Measurements from ENCODE around the gene ALDH8A1. TPM values are rescaled to one million over a fixed set of nuclear protein-coding genes. Genes with fewer than 3 reads are reported as not detected.

ALDH8A1 gene
- total RNA-seq, 1 experiment from 2014 or later, result not detected

DNA sequence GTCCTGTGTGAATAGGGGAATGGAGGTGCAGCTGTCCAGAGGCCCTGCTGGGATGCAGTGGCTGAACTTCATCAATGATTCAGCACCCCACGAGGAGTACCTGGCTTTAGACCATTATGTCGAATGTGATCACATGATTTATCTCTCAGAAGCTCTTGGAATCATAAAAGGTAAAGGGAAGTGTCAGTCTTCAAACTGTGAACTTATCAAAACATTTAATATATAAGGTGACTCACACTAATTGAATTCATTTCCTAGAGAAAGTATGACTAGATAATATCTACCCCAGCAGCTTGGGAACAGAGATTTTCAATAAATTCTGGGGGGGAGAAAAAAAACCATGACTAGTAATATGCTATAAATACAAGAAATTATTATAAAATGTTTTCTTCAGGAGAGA lies 29.5 kb downstream of the ALDH8A1 start:
- no TSS peak for BruUV-seq (replicated peaks)
- ATAC-seq (no peak), DNase-seq (ENCODE audit: low read depth, low spot score) (no peak)
- no peaks in the 10 kb centered on the region for H3K36me3 ChIP-seq (ENCODE audit: control insufficient read depth, insufficient read depth, low read length)
- H3K27me3 ChIP-seq (ENCODE audit: control insufficient read depth, insufficient read depth, low read length), result no peaks in the 10 kb centered on the region
- no peaks in the 10 kb centered on the region for H3K4me1 ChIP-seq (ENCODE audit: control insufficient read depth, insufficient read depth, low read length)
- no peaks in the 10 kb centered on the region for H3K9me3 ChIP-seq (ENCODE audit: control insufficient read depth, insufficient read depth, low read depth, low read length)
- H3K4me3 ChIP-seq (ENCODE audit: low read depth in 2 of 2, low read length in 2 of 2), result no peak overlapping the region
- H3K27ac ChIP-seq (ENCODE audit: low read length), result no peak overlapping the region
- TF ChIP-seq TCF7L2 (IDR thresholded peaks at IDR 0.05; ENCODE audit: low read depth, low read length), result no peak
- no peak for TF ChIP-seq SIN3A (IDR thresholded peaks at IDR 0.05; ENCODE audit: borderline replicate concordance, insufficient read depth, low read depth, low read length)
- TF ChIP-seq, protein P1, sequence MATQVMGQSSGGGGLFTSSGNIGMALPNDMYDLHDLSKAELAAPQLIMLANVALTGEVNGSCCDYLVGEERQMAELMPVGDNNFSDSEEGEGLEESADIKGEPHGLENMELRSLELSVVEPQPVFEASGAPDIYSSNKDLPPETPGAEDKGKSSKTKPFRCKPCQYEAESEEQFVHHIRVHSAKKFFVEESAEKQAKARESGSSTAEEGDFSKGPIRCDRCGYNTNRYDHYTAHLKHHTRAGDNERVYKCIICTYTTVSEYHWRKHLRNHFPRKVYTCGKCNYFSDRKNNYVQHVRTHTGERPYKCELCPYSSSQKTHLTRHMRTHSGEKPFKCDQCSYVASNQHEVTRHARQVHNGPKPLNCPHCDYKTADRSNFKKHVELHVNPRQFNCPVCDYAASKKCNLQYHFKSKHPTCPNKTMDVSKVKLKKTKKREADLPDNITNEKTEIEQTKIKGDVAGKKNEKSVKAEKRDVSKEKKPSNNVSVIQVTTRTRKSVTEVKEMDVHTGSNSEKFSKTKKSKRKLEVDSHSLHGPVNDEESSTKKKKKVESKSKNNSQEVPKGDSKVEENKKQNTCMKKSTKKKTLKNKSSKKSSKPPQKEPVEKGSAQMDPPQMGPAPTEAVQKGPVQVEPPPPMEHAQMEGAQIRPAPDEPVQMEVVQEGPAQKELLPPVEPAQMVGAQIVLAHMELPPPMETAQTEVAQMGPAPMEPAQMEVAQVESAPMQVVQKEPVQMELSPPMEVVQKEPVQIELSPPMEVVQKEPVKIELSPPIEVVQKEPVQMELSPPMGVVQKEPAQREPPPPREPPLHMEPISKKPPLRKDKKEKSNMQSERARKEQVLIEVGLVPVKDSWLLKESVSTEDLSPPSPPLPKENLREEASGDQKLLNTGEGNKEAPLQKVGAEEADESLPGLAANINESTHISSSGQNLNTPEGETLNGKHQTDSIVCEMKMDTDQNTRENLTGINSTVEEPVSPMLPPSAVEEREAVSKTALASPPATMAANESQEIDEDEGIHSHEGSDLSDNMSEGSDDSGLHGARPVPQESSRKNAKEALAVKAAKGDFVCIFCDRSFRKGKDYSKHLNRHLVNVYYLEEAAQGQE (IDR thresholded peaks at IDR 0.05; ENCODE audit: insufficient read depth in 1 of 2, low read depth in 2 of 2, low read length in 1 of 2), result no peak
- in situ Hi-C loops (cut with HindIII; ENCODE audit: low pct_unique_long_range_greater_than_20kb, low sequenced_read_pairs) (no loop called here), intact Hi-C loops (cut with micrococcal nuclease; ENCODE audit: unreplicated experiment) (no loop called here)
- ChIA-PET POLR2A (no interaction called here), CTCF (no interaction called here)

DNA sequence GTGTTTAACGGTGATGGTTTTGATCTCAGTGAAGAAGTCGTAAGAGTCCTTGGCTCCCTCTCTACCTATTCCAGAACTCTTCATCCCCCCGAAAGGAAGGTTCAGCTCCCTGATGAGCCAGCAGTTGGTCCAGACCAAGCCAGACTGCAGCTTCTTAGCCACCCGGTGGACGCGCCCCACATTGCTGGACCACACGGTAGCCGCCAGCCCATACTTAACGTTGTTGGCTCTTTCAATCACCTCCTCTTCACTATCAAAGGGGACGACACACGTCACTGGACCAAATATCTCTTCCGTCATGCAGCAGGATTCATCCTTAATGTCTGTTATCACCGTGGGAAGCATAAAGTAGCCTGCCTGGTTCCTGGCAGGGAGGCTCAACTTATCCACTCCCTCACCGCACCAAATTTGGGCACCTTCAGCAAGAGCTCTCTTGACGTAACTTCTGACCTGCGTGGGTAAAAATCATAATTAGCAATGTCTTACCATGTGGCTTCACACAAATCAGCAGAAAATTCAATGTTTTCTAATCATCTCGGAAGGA lies 31.4 kb downstream of the ALDH8A1 start:
- H3K36me3 ChIP-seq (ENCODE audit: control insufficient read depth, insufficient read depth, low read length), result no peaks in the 10 kb centered on the region
- in situ Hi-C loops (cut with HindIII; ENCODE audit: low pct_unique_long_range_greater_than_20kb, low sequenced_read_pairs) (no loop called here), intact Hi-C loops (cut with micrococcal nuclease; ENCODE audit: unreplicated experiment) (no loop called here)
- H3K27me3 ChIP-seq (ENCODE audit: control insufficient read depth, insufficient read depth, low read length), result no peaks in the 10 kb centered on the region
- no peak for DNase-seq (ENCODE audit: low read depth, low spot score)
- ATAC-seq, result no peak
- H3K9me3 ChIP-seq (ENCODE audit: control insufficient read depth, insufficient read depth, low read depth, low read length), result no peaks in the 10 kb centered on the region
- CTCF ChIA-PET, result interaction anchor here (0.6 kb wide), 1 partner anchor 996 kb away, joined by 3 read pairs; no protein-coding TSS in a partner anchor
- no TSS peak for BruUV-seq (replicated peaks)
- no peak overlapping the region for H3K27ac ChIP-seq (ENCODE audit: low read length)
- TF ChIP-seq, protein P1 (IDR thresholded peaks at IDR 0.05; ENCODE audit: insufficient read depth in 1 of 2, low read depth in 2 of 2, low read length in 1 of 2), result no peak
- TF ChIP-seq SIN3A (IDR thresholded peaks at IDR 0.05; ENCODE audit: borderline replicate concordance, insufficient read depth, low read depth, low read length), result no peak
- TF ChIP-seq TCF7L2 (IDR thresholded peaks at IDR 0.05; ENCODE audit: low read depth, low read length), result no peak
- no peak for TF ChIP-seq POLR2AphosphoS5 (IDR thresholded peaks at IDR 0.05; ENCODE audit: low read depth, low read length)
- TF ChIP-seq, protein P2, sequence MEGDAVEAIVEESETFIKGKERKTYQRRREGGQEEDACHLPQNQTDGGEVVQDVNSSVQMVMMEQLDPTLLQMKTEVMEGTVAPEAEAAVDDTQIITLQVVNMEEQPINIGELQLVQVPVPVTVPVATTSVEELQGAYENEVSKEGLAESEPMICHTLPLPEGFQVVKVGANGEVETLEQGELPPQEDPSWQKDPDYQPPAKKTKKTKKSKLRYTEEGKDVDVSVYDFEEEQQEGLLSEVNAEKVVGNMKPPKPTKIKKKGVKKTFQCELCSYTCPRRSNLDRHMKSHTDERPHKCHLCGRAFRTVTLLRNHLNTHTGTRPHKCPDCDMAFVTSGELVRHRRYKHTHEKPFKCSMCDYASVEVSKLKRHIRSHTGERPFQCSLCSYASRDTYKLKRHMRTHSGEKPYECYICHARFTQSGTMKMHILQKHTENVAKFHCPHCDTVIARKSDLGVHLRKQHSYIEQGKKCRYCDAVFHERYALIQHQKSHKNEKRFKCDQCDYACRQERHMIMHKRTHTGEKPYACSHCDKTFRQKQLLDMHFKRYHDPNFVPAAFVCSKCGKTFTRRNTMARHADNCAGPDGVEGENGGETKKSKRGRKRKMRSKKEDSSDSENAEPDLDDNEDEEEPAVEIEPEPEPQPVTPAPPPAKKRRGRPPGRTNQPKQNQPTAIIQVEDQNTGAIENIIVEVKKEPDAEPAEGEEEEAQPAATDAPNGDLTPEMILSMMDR (IDR thresholded peaks at IDR 0.05), result no peak
- POLR2A ChIA-PET, result interaction anchor here (0.6 kb wide), 1 partner anchor 44 kb away, joined by 3 read pairs; no protein-coding TSS in a partner anchor
- H3K4me1 ChIP-seq (ENCODE audit: control insufficient read depth, insufficient read depth, low read length), result no peaks in the 10 kb centered on the region
- no peak overlapping the region for H3K4me3 ChIP-seq (ENCODE audit: low read depth in 2 of 2, low read length in 2 of 2)
